Karpas-422 (cell line): ENCODE data around the gene CDH2. TPM values are rescaled to one million over a fixed set of nuclear protein-coding genes. Genes with fewer than 3 reads are reported as not detected.

Experiments
- DNase-seq: peaks from one replicate; pipeline ENCODE4 v3.0.0-alpha.2; 2015
- H2AFZ ChIP-seq: fragments of 200-600 bp; sonication (generic); 2 replicates; pipeline ENCODE4 v1.6.1; 2014; ENCODE audit warnings: antibody characterized with exemption, low read length, mixed read lengths
- H3K27ac ChIP-seq: fragments of 200-600 bp; sonication (generic); 2 replicates; pipeline ENCODE4 v1.5.1; 2014; ENCODE audit warnings: mild to moderate bottlenecking, low read length, moderate library complexity
- H3K27me3 ChIP-seq: fragments of 200-600 bp; sonication (generic); 2 replicates; pipeline ENCODE4 v1.6.1; 2014; ENCODE audit warnings: low read length, mixed read lengths
- H3K36me3 ChIP-seq: fragments of 200-600 bp; sonication (generic); 2 replicates; pipeline ENCODE4 v1.6.1; 2014; ENCODE audit warnings: low read length, mixed read lengths; ENCODE audit not compliant: insufficient read depth
- H3K4me1 ChIP-seq: fragments of 200-600 bp; sonication (generic); 2 replicates; pipeline ENCODE4 v1.6.1; 2014; ENCODE audit warnings: mild to moderate bottlenecking, low read length, mixed read lengths
- H3K4me2 ChIP-seq: fragments of 200-600 bp; sonication (generic); 2 replicates; pipeline ENCODE4 v1.6.1; 2014; ENCODE audit warnings: low read length, low read depth, mild to moderate bottlenecking; ENCODE audit not compliant: poor library complexity, severe bottlenecking
- H3K4me3 ChIP-seq: fragments of 200-600 bp; sonication (generic); 2 replicates; pipeline ENCODE4 v1.5.1; 2014; ENCODE audit warnings: mild to moderate bottlenecking, antibody characterized with exemption, low read length, mixed read lengths
- H3K79me2 ChIP-seq: fragments of 200-600 bp; sonication (generic); 2 replicates; pipeline ENCODE4 v1.6.1; 2014; ENCODE audit warnings: mild to moderate bottlenecking, low read length, mixed read lengths
- H3K9ac ChIP-seq: fragments of 200-600 bp; sonication (generic); 2 replicates; pipeline ENCODE4 v1.6.0; 2014; ENCODE audit warnings: low read length
- H3K9me2 ChIP-seq: fragments of 200-600 bp; sonication (generic), shearing (Covaris generic); replicated peaks from 2 replicates; pipeline ENCODE4 v1.6.0; 2014; ENCODE audit warnings: mild to moderate bottlenecking, low read length, moderate library complexity; ENCODE audit not compliant: insufficient read depth
- H3K9me3 ChIP-seq: fragments of 300-700, 200-600 bp; sonication (generic); 2 replicates; pipeline ENCODE4 v1.6.1; 2014; ENCODE audit warnings: low read length, mixed read lengths
- H4K20me1 ChIP-seq: fragments of 200-600 bp; sonication (generic); 2 replicates; pipeline ENCODE4 v1.6.1; 2014; ENCODE audit warnings: mild to moderate bottlenecking, antibody characterized with exemption, low read length, low read depth; ENCODE audit not compliant: insufficient read depth
- total RNA-seq: library from RNA; depleted of rRNA; stranded (reverse); fragments of >200 nt; shearing (Covaris generic); gene quantifications from 2 replicates; pipeline ENCODE4 v1.2.3, GENCODE V29; 2014; ENCODE audit warnings: low replicate concordance

The CDH2 gene
- total RNA-seq, 1 experiment from 2014 or later, result not detected

GRCh38 chr18:28081516-28081915, 95.4 kb downstream of the CDH2 start:
- no peaks in the 10 kb centered on the region for H3K27me3 ChIP-seq
- H2AFZ ChIP-seq, result no peak overlapping the region
- no peak overlapping the region for H3K4me2 ChIP-seq
- H3K79me2 ChIP-seq, result no peaks in the 10 kb centered on the region
- DNase-seq, result no peak
- H4K20me1 ChIP-seq, result no peaks in the 10 kb centered on the region
- no peaks in the 10 kb centered on the region for H3K36me3 ChIP-seq
- H3K4me1 ChIP-seq, result no peaks in the 10 kb centered on the region
- H3K9ac ChIP-seq, result no peak overlapping the region
- H3K9me2 ChIP-seq, result no peaks in the 10 kb centered on the region
- H3K4me3 ChIP-seq, result no peak overlapping the region
- H3K9me3 ChIP-seq, result 0 out of 2 replicates have a peak, but pooled peaks cover 4% of the 10 kb centered on the region
- H3K27ac ChIP-seq, result no peak overlapping the region

- Histone ChIP-seq H2AFZ (no peak overlapping the region), H4K20me1 (no peaks in the 10 kb centered on the region), H3K4me1 (no peaks in the 10 kb centered on the region), H3K4me3 (no peak overlapping the region), H3K9ac (no peak overlapping the region), H3K27ac (no peak overlapping the region), H3K4me2 (no peak overlapping the region), H3K27me3 (no peaks in the 10 kb centered on the region), H3K36me3 (no peaks in the 10 kb centered on the region), H3K9me3 (0 out of 2 replicates have a peak, but pooled peaks cover 4% of the 10 kb centered on the region), H3K9me2 (no peaks in the 10 kb centered on the region), H3K79me2 (no peaks in the 10 kb centered on the region)
- DNase-seq, result no peak
These were observed 96.0 kb downstream of the CDH2 start for GRCh38 chr18:28080876-28081300.

GRCh38 chr18:28079883-28080282, 97.0 kb downstream of the CDH2 start:
- Histone ChIP-seq H3K4me2 (no peak overlapping the region), H3K4me3 (no peak overlapping the region), H3K36me3 (no peaks in the 10 kb centered on the region), H4K20me1 (no peaks in the 10 kb centered on the region), H3K27ac (no peak overlapping the region), H2AFZ (no peak overlapping the region), H3K4me1 (no peaks in the 10 kb centered on the region), H3K27me3 (no peaks in the 10 kb centered on the region), H3K9me2 (no peaks in the 10 kb centered on the region), H3K9ac (no peak overlapping the region), H3K9me3 (0 out of 2 replicates have a peak, but pooled peaks cover 4% of the 10 kb centered on the region), H3K79me2 (no peaks in the 10 kb centered on the region)
- no peak for DNase-seq

GRCh38 chr18:28078849-28079248, 98.1 kb downstream of the CDH2 start:
- Histone ChIP-seq H2AFZ (no peak overlapping the region), H3K27me3 (no peaks in the 10 kb centered on the region), H3K9ac (no peak overlapping the region), H3K9me3 (0 out of 2 replicates have a peak, but pooled peaks cover 4% of the 10 kb centered on the region), H3K79me2 (no peaks in the 10 kb centered on the region), H3K4me3 (no peak overlapping the region), H3K4me2 (no peak overlapping the region), H3K36me3 (no peaks in the 10 kb centered on the region), H3K4me1 (no peaks in the 10 kb centered on the region), H3K9me2 (no peaks in the 10 kb centered on the region), H3K27ac (no peak overlapping the region), H4K20me1 (no peaks in the 10 kb centered on the region)
- DNase-seq, result no peak

GRCh38 chr18:28078298-28078697, 98.6 kb downstream of the CDH2 start:
- no peak for DNase-seq
- H3K79me2 ChIP-seq, result no peaks in the 10 kb centered on the region
- H3K4me2 ChIP-seq, result no peak overlapping the region
- H3K4me3 ChIP-seq, result no peak overlapping the region
- H3K9me3 ChIP-seq, result 0 out of 2 replicates have a peak, but pooled peaks cover 4% of the 10 kb centered on the region
- no peaks in the 10 kb centered on the region for H3K36me3 ChIP-seq
- no peaks in the 10 kb centered on the region for H3K27me3 ChIP-seq
- H3K9ac ChIP-seq, result no peak overlapping the region
- no peaks in the 10 kb centered on the region for H3K9me2 ChIP-seq
- no peaks in the 10 kb centered on the region for H4K20me1 ChIP-seq
- no peaks in the 10 kb centered on the region for H3K4me1 ChIP-seq
- H3K27ac ChIP-seq, result no peak overlapping the region
- H2AFZ ChIP-seq, result no peak overlapping the region

- Histone ChIP-seq H3K27ac (no peak overlapping the region), H3K9ac (no peak overlapping the region), H3K9me2 (no peaks in the 10 kb centered on the region), H3K4me1 (no peaks in the 10 kb centered on the region), H3K36me3 (no peaks in the 10 kb centered on the region), H4K20me1 (no peaks in the 10 kb centered on the region), H3K79me2 (no peaks in the 10 kb centered on the region), H3K27me3 (no peaks in the 10 kb centered on the region), H3K9me3 (peaks cover 10% of the 10 kb centered on the region), H2AFZ (no peak overlapping the region), H3K4me2 (no peak overlapping the region), H3K4me3 (no peak overlapping the region)
- DNase-seq, result no peak
These were observed 101.4 kb downstream of the CDH2 start for GRCh38 chr18:28075501-28075900.

GRCh38 chr18:28074076-28074475, 102.9 kb downstream of the CDH2 start:
- H3K9ac ChIP-seq, result no peak overlapping the region
- no peaks in the 10 kb centered on the region for H3K4me1 ChIP-seq
- H4K20me1 ChIP-seq, result no peaks in the 10 kb centered on the region
- no peak overlapping the region for H2AFZ ChIP-seq
- no peak overlapping the region for H3K27ac ChIP-seq
- H3K4me2 ChIP-seq, result no peak overlapping the region
- H3K4me3 ChIP-seq, result no peak overlapping the region
- H3K9me3 ChIP-seq, result peaks cover 14% of the 10 kb centered on the region
- no peak for DNase-seq
- H3K79me2 ChIP-seq, result no peaks in the 10 kb centered on the region
- no peaks in the 10 kb centered on the region for H3K27me3 ChIP-seq
- no peaks in the 10 kb centered on the region for H3K9me2 ChIP-seq
- H3K36me3 ChIP-seq, result no peaks in the 10 kb centered on the region

GRCh38 chr18:28073658-28074057, 103.3 kb downstream of the CDH2 start:
- no peaks in the 10 kb centered on the region for H3K79me2 ChIP-seq
- no peak overlapping the region for H3K9ac ChIP-seq
- no peaks in the 10 kb centered on the region for H3K4me1 ChIP-seq
- no peak overlapping the region for H3K27ac ChIP-seq
- no peaks in the 10 kb centered on the region for H3K9me2 ChIP-seq
- H3K36me3 ChIP-seq, result no peaks in the 10 kb centered on the region
- DNase-seq, result no peak
- H3K27me3 ChIP-seq, result no peaks in the 10 kb centered on the region
- H3K9me3 ChIP-seq, result peaks cover 14% of the 10 kb centered on the region
- no peak overlapping the region for H3K4me3 ChIP-seq
- no peak overlapping the region for H2AFZ ChIP-seq
- H4K20me1 ChIP-seq, result no peaks in the 10 kb centered on the region
- no peak overlapping the region for H3K4me2 ChIP-seq

GRCh38 chr18:28071199-28071598, 105.7 kb downstream of the CDH2 start:
- Histone ChIP-seq H3K4me1 (no peaks in the 10 kb centered on the region), H3K9me3 (peaks cover 24% of the 10 kb centered on the region), H3K4me3 (no peak overlapping the region), H3K27me3 (no peaks in the 10 kb centered on the region), H3K4me2 (no peak overlapping the region), H3K36me3 (no peaks in the 10 kb centered on the region), H3K79me2 (no peaks in the 10 kb centered on the region), H4K20me1 (no peaks in the 10 kb centered on the region), H3K9me2 (no peaks in the 10 kb centered on the region), H3K9ac (no peak overlapping the region), H2AFZ (no peak overlapping the region), H3K27ac (no peak overlapping the region)
- DNase-seq, result no peak
